ENCODE data around the gene RPS15A. TPM values are rescaled to one million over a fixed set of nuclear protein-coding genes. Genes with fewer than 3 reads are reported as not detected.

Gene RPS15A
- total and polyA plus RNA-seq, 2 of the 8 experiments (the other 6 are each of a cell fraction or from before 2014, with no cell fraction given): 1,784 to 5,666 TPM

GRCh38 chr16:18832613-18833012 lies 42.5 kb upstream of the RPS15A start:
- Histone ChIP-seq H2BK12ac (ENCODE audit: low read depth, low read length) (no peak overlapping the region), H3K56ac (replicated peaks; ENCODE audit: insufficient read length, low read depth, low read length) (no peak overlapping the region), H3K4ac (replicated peaks; ENCODE audit: insufficient read length, low read depth, low read length) (no peak overlapping the region), H2BK5ac (ENCODE audit: low read depth, low read length) (no peak overlapping the region), H3K9ac (replicated peaks in 1 of 4; ENCODE audit: extremely low read depth in 1 of 4, low read depth in 3 of 4, low read length in 3 of 4) (no peak overlapping the region), H3K27me3 (replicated peaks in 1 of 4; ENCODE audit: control insufficient read depth in 3 of 4, extremely low read depth in 1 of 4, insufficient read depth in 3 of 4, low read length in 3 of 4) (no peaks in the 10 kb centered on the region), H3K23ac (ENCODE audit: insufficient read length) (no peak overlapping the region), H3K4me2 (ENCODE audit: insufficient read depth in 1 of 2, low read depth in 2 of 2, low read length in 2 of 2) (no peak overlapping the region), H3K79me1 (ENCODE audit: low read depth, low read length) (no peaks in the 10 kb centered on the region), H4K20me1 (replicated peaks in 1 of 2; ENCODE audit: control insufficient read depth in 1 of 2, insufficient read depth in 2 of 2, low read length in 2 of 2) (peaks cover 0 to 2% of the 10 kb centered on the region in 2 experiments), H2BK15ac (ENCODE audit: low read length) (no peak overlapping the region), H3K79me2 (ENCODE audit: control insufficient read depth in 1 of 2, insufficient read depth in 2 of 2, low read length in 2 of 2) (no peaks in the 10 kb centered on the region), H4K5ac (ENCODE audit: insufficient read length, low read depth, low read length) (no peak overlapping the region), H2BK20ac (ENCODE audit: low read length) (no peak overlapping the region), H2AK5ac (ENCODE audit: low read depth, low read length) (no peak overlapping the region), H3K27ac (ENCODE audit: low read depth, low read length) (no peak overlapping the region), H3K4me1 (replicated peaks in 1 of 4; ENCODE audit: control insufficient read depth in 3 of 4, insufficient read depth in 4 of 4, low read length in 3 of 4) (no peaks in the 10 kb centered on the region), H2AFZ (ENCODE audit: low read length) (no peak overlapping the region), H3K14ac (ENCODE audit: insufficient read length) (no peak overlapping the region), H4K8ac (ENCODE audit: extremely low read depth, insufficient read depth, low read length) (no peak overlapping the region), H3K23me2 (ENCODE audit: low read depth, low read length) (peaks cover 2% of the 10 kb centered on the region; the same call in 1 of the 2 replicates), H4K91ac (replicated peaks; ENCODE audit: insufficient read length, low read length) (no peak overlapping the region), H3K4me3 (ENCODE audit: extremely low read depth in 1 of 4, insufficient read depth in 2 of 4, low read depth in 3 of 4, low read length in 4 of 4) (no peak overlapping the region), H2BK120ac (replicated peaks; ENCODE audit: low read depth, low read length) (no peak overlapping the region), H3K18ac (ENCODE audit: extremely low read depth, low read length) (no peak overlapping the region), H3K9me3 (ENCODE audit: insufficient read depth in 2 of 2, low read depth in 1 of 2, low read length in 1 of 2) (no peaks in the 10 kb centered on the region), H3K36me3 (ENCODE audit: control insufficient read depth in 2 of 4, insufficient read depth in 4 of 4, low read length in 3 of 4) (peaks cover 37 to 94% (median 82%) of the 10 kb centered on the region in 4 experiments)
- FAIRE-seq (no peak), DNase-seq (ENCODE audit: low read depth in 1 of 2, low spot score in 2 of 2) (no peak)
- WGBS, 2 experiments (ENCODE audit: extremely low coverage in 1 of 2, insufficient coverage in 1 of 2, insufficient read length in 1 of 2, insufficient replicate concordance in 2 of 2, low coverage in 1 of 2, low lambda C conversion rate in 2 of 2, missing lambda C conversion rate in 1 of 2): 91% methylated on average over 8 of the region's 8 CpGs; no CpG with 5 or more reads in 1 of the 2 experiments
- POLR2A ChIA-PET (ENCODE audit: partially characterized antibody): interaction anchor here (1.1 to 1.3 kb wide), 3 partner anchors 31 to 54 kb away, joined by 3 to 4 read pairs (median 3); partner anchors contain the start of genes ARL6IP1 and RPS15A
- CTCF ChIA-PET (ENCODE audit: partially characterized antibody): interaction anchor here (0.6 to 1.4 kb wide), 2 partner anchors 12 to 14 kb away, joined by 4 read pairs; no protein-coding TSS in a partner anchor
- no peak for TF ChIP-seq USF2 (IDR thresholded peaks at IDR 0.05; ENCODE audit: low read length)
- no peak for TF ChIP-seq YY1 (IDR thresholded peaks at IDR 0.05; ENCODE audit: low read depth, low read length)
- TF ChIP-seq MAFK (IDR thresholded peaks at IDR 0.05; ENCODE audit: low read depth, low read length): no peak
- TF ChIP-seq TCF12 (IDR thresholded peaks at IDR 0.05; ENCODE audit: low read depth, low read length): no peak
- TF ChIP-seq CTBP2 (IDR thresholded peaks at IDR 0.05; ENCODE audit: borderline replicate concordance, insufficient read depth, insufficient read length, low read length): no peak
- no peak for TF ChIP-seq SP4 (IDR thresholded peaks at IDR 0.05; ENCODE audit: low read length)
- TF ChIP-seq ATF2 (IDR thresholded peaks at IDR 0.05; ENCODE audit: low read length): no peak
- TF ChIP-seq NRF1 (IDR thresholded peaks at IDR 0.05; ENCODE audit: low read depth, low read length): no peak
- no peak for TF ChIP-seq RNF2 (IDR thresholded peaks at IDR 0.05; ENCODE audit: borderline replicate concordance, low read depth, low read length, missing control alignments, poor library complexity, severe bottlenecking)
- TF ChIP-seq RXRA (IDR thresholded peaks at IDR 0.05; ENCODE audit: insufficient read depth, low read depth, low read length): no peak
